H1 (cell line): ENCODE measurements around the gene VPS13D. TPM values are rescaled to one million over a fixed set of nuclear protein-coding genes. Genes with fewer than 3 reads are reported as not detected.

Experiments
- CTCF ChIA-PET: fragments of 300-600 bp; sonication (Branson Sonifier 250); formaldehyde crosslinking; loops from one replicate; lab custom pipeline; 2021; ENCODE audit not compliant: partially characterized antibody; lab: Charles Lee
- POLR2A ChIA-PET: fragments of 300-600 bp; sonication (Branson Sonifier 250); formaldehyde crosslinking; loops from one replicate; lab custom pipeline; 2021; ENCODE audit warnings: inconsistent platforms; ENCODE audit not compliant: partially characterized antibody; lab: Charles Lee
- DNase-seq, 2 experiments: peaks; one replicate each; pipeline versions ENCODE4 v3.0.0 to v3.0.0-alpha.2; 2010 to 2022; ENCODE audit warnings: low spot score in 2 of 2, low read depth in 1 of 2, mixed read lengths in 1 of 2
- FAIRE-seq: peaks from 2 replicates; lab custom pipeline; 2011; peaks lifted over from hg19 to GRCh38; lab: Jason Lieb, UNC
- H2AFZ ChIP-seq: 2 replicates; pipeline ENCODE4 v1.8.1; 2012; ENCODE audit warnings: low read length, inconsistent platforms
- H2AK5ac ChIP-seq: 2 replicates; pipeline ENCODE4 v1.6.1; 2013; ENCODE audit warnings: low read depth, low read length
- H2BK120ac ChIP-seq: replicated peaks from 2 replicates; pipeline ENCODE3; 2013; ENCODE audit warnings: low read depth, low read length, inconsistent platforms
- H2BK12ac ChIP-seq: 2 replicates; pipeline ENCODE4 v1.6.1; 2013; ENCODE audit warnings: low read depth, low read length
- H2BK15ac ChIP-seq: 2 replicates; pipeline ENCODE4 v1.6.1; 2013; ENCODE audit warnings: low read length
- H2BK20ac ChIP-seq: 2 replicates; pipeline ENCODE4 v1.6.1; 2013; ENCODE audit warnings: low read length
- H2BK5ac ChIP-seq: 2 replicates; pipeline ENCODE4 v1.6.1; 2013; ENCODE audit warnings: low read depth, low read length
- H3K14ac ChIP-seq: 2 replicates; pipeline ENCODE4 v1.6.1; 2013; ENCODE audit warnings: inconsistent platforms; ENCODE audit not compliant: insufficient read length
- H3K18ac ChIP-seq: 2 replicates; pipeline ENCODE4 v1.6.1; 2013; ENCODE audit warnings: low read length; ENCODE audit errors: extremely low read depth
- H3K23ac ChIP-seq: 2 replicates; pipeline ENCODE4 v1.6.1; 2013; ENCODE audit warnings: inconsistent platforms; ENCODE audit not compliant: insufficient read length
- H3K23me2 ChIP-seq: 2 replicates; pipeline ENCODE4 v1.6.1; 2013; ENCODE audit warnings: low read depth, low read length
- H3K27ac ChIP-seq: 2 replicates; pipeline ENCODE4 v1.6.1; 2011; ENCODE audit warnings: low read depth, low read length, inconsistent platforms
- H3K27me3 ChIP-seq, 4 experiments: replicated peaks in 1 of 4; 1 replicate in 1 of 4; 2 replicates in 3 of 4; pipeline versions ENCODE4 v1.6.1 to v1.8.1; 2011 to 2013; ENCODE audit warnings: low read length in 3 of 4, mild to moderate bottlenecking in 3 of 4, inconsistent platforms in 2 of 4, mixed read lengths in 2 of 4, moderate library complexity in 1 of 4; ENCODE audit not compliant: control insufficient read depth in 3 of 4, insufficient read depth in 3 of 4; ENCODE audit errors: extremely low read depth in 1 of 4
- H3K36me3 ChIP-seq, 4 experiments: 2 replicates each; pipeline versions ENCODE4 v1.6.1 to v1.8.1; 2011 to 2013; ENCODE audit warnings: mild to moderate bottlenecking in 4 of 4, low read length in 3 of 4, moderate library complexity in 2 of 4, control low read depth in 1 of 4, inconsistent platforms in 1 of 4; ENCODE audit not compliant: insufficient read depth in 4 of 4, control insufficient read depth in 2 of 4
- H3K4ac ChIP-seq: replicated peaks from 2 replicates; pipeline ENCODE3; 2013; ENCODE audit warnings: low read length, low read depth, mixed read lengths, inconsistent platforms; ENCODE audit not compliant: insufficient read length
- H3K4me1 ChIP-seq, 4 experiments: replicated peaks in 1 of 4; 1 replicate in 1 of 4; 2 replicates in 3 of 4; pipeline versions ENCODE4 v1.6.1 to v1.8.1; 2011 to 2013; ENCODE audit warnings: low read length in 3 of 4, inconsistent platforms in 2 of 4, mixed read lengths in 1 of 4; ENCODE audit not compliant: insufficient read depth in 4 of 4, control insufficient read depth in 3 of 4
- H3K4me2 ChIP-seq, 2 experiments: 2 replicates each; pipeline versions ENCODE4 v1.6.1 to v1.8.1; 2011 to 2013; ENCODE audit warnings: low read depth in 2 of 2, low read length in 2 of 2, control low read depth in 1 of 2, inconsistent platforms in 1 of 2, mild to moderate bottlenecking in 1 of 2; ENCODE audit not compliant: insufficient read depth in 1 of 2
- H3K4me3 ChIP-seq, 4 experiments: fragments of 200-600, 300-600 bp in 1 of 4; sonication (generic), shearing (Covaris generic), sonication (Bioruptor Twin) in 1 of 4; 2 replicates each; pipeline versions ENCODE4 v1.5.1 to v1.8.1; 2011 to 2016; ENCODE audit warnings: low read length in 4 of 4, low read depth in 3 of 4, control low read depth in 2 of 4, inconsistent platforms in 2 of 4, mild to moderate bottlenecking in 2 of 4, mixed read lengths in 1 of 4, moderate library complexity in 1 of 4; ENCODE audit not compliant: insufficient read depth in 2 of 4; ENCODE audit errors: extremely low read depth in 1 of 4
- H3K56ac ChIP-seq: replicated peaks from 2 replicates; pipeline ENCODE3; 2013; ENCODE audit warnings: low read depth, mild to moderate bottlenecking, mixed read lengths, low read length, inconsistent platforms; ENCODE audit not compliant: insufficient read length
- H3K79me1 ChIP-seq: 2 replicates; pipeline ENCODE4 v1.6.1; 2013; ENCODE audit warnings: low read depth, low read length, control low read depth
- H3K79me2 ChIP-seq, 2 experiments: 2 replicates each; pipeline versions ENCODE4 v1.6.1 to v1.8.1; 2012 to 2013; ENCODE audit warnings: low read length in 2 of 2, mild to moderate bottlenecking in 2 of 2, inconsistent platforms in 1 of 2; ENCODE audit not compliant: insufficient read depth in 2 of 2, control insufficient read depth in 1 of 2
- H3K9ac ChIP-seq, 4 experiments: replicated peaks in 1 of 4; 1 replicate in 1 of 4; 2 replicates in 3 of 4; pipeline versions ENCODE4 v1.6.1 to v1.8.1; 2011 to 2013; ENCODE audit warnings: low read depth in 3 of 4, low read length in 3 of 4, control low read depth in 2 of 4, mild to moderate bottlenecking in 2 of 4, moderate library complexity in 2 of 4, inconsistent platforms in 1 of 4; ENCODE audit errors: extremely low read depth in 1 of 4
- H3K9me3 ChIP-seq, 2 experiments: 2 replicates each; pipeline versions ENCODE4 v1.6.1 to v1.8.1; 2012 to 2013; ENCODE audit warnings: mild to moderate bottlenecking in 2 of 2, moderate library complexity in 2 of 2, control low read depth in 1 of 2, inconsistent platforms in 1 of 2, low read depth in 1 of 2, low read length in 1 of 2, mixed read lengths in 1 of 2; ENCODE audit not compliant: insufficient read depth in 2 of 2
- H4K20me1 ChIP-seq, 2 experiments: replicated peaks in 1 of 2; 2 replicates each; pipeline versions ENCODE3 to v1.8.1; 2011 to 2013; ENCODE audit warnings: inconsistent platforms in 2 of 2, low read length in 2 of 2, mild to moderate bottlenecking in 1 of 2; ENCODE audit not compliant: insufficient read depth in 2 of 2, control insufficient read depth in 1 of 2
- H4K5ac ChIP-seq: 2 replicates; pipeline ENCODE4 v1.6.1; 2013; ENCODE audit warnings: low read length, low read depth, mixed read lengths, inconsistent platforms; ENCODE audit not compliant: insufficient read length
- H4K8ac ChIP-seq: 2 replicates; pipeline ENCODE4 v1.8.0; 2013; ENCODE audit warnings: mild to moderate bottlenecking, moderate library complexity, low read length, inconsistent platforms; ENCODE audit not compliant: insufficient read depth; ENCODE audit errors: extremely low read depth
- H4K91ac ChIP-seq: replicated peaks from 2 replicates; pipeline ENCODE3; 2013; ENCODE audit warnings: low read length, mixed read lengths, inconsistent platforms; ENCODE audit not compliant: insufficient read length
- GABPA ChIP-seq: IDR thresholded peaks from 2 replicates; pipeline ENCODE4 v1.6.1; 2011; ENCODE audit warnings: mild to moderate bottlenecking, low read length, moderate library complexity, borderline replicate concordance; ENCODE audit not compliant: insufficient read depth
- polyA plus RNA-seq, 7 experiments: library from polyadenylated mRNA; depleted of rRNA in 3 of 7; stranded (reverse) in 5 of 7; unstranded in 2 of 7; fragments of >200 nt in 5 of 7; fragments of 200-250 nt in 2 of 7; gene quantifications; 1 replicate in 5 of 7; 2 replicates in 1 of 7; 4 replicates in 1 of 7; pipeline versions ENCODE4 v1.2.1 to v1.2.3, GENCODE V29; 2011 to 2013; ENCODE audit warnings: missing spikeins in 2 of 7, mixed read lengths in 2 of 7
- total RNA-seq: library from RNA; stranded (reverse); fragmentation: NEBNext Ultra II Directional; extraction: Animal tissue kit (Norgen Biotek cat#: 25700); gene quantifications from 2 replicates; pipeline ENCODE4 v1.2.1, GENCODE V29; 2021

VPS13D gene
- total and polyA plus RNA-seq, 2 of the 8 experiments (the other 6 are each of a cell fraction or from before 2014, with no cell fraction given), result 10.9 to 31.2 TPM

GRCh38 chr1:12443151-12443550, 213.3 kb downstream of the VPS13D start:
- Histone ChIP-seq H4K20me1 (no peaks in the 10 kb centered on the region), H4K91ac (no peak overlapping the region), H4K5ac (no peak overlapping the region), H2BK15ac (no peak overlapping the region), H2AK5ac (no peak overlapping the region), H3K4me3 (no peak overlapping the region), H3K4ac (no peak overlapping the region), H3K36me3 (peaks cover 0 to 3% (median 0%) of the 10 kb centered on the region in 4 experiments; a peak in 1 of 8 replicates), H2BK5ac (no peak overlapping the region), H2BK12ac (no peak overlapping the region), H3K27me3 (no peaks in the 10 kb centered on the region), H4K8ac (no peak overlapping the region), H3K79me2 (no peaks in the 10 kb centered on the region), H2BK120ac (no peak overlapping the region), H3K18ac (no peak overlapping the region), H3K4me1 (peaks cover 0 to 2% (median 0%) of the 10 kb centered on the region in 4 experiments; a peak in 1 of 7 replicates), H3K23ac (no peak overlapping the region), H3K27ac (no peak overlapping the region), H2BK20ac (no peak overlapping the region), H3K56ac (no peak overlapping the region), H3K23me2 (no peaks in the 10 kb centered on the region), H3K79me1 (no peaks in the 10 kb centered on the region), H3K9ac (no peak overlapping the region), H2AFZ (no peak overlapping the region), H3K4me2 (no peak overlapping the region), H3K9me3 (no peaks in the 10 kb centered on the region), H3K14ac (no peak overlapping the region)
- FAIRE-seq, result no peak
- ChIA-PET CTCF (no interaction called here), POLR2A (no interaction called here)
- no peak for DNase-seq
- TF ChIP-seq GABPA, result no peak
